Tibial nerve (tissue), 4 donors: Measurements from ENCODE around the gene SLC45A3. TPM values are rescaled to one million over a fixed set of nuclear protein-coding genes. Genes with fewer than 3 reads are reported as not detected.
A peak's percentile ranks its signal among the peaks of the same experiment; 100 is the strongest.

Source experiments
- DNase-seq, 2 donors: peaks; one replicate each; pipeline ENCODE4 v3.0.0-alpha.2; 2019; ENCODE audit warnings: low spot score in 2 of 2
- H3K27ac ChIP-seq, 4 donors: fragments of 200-600 bp; sonication (generic) in 3 of 4; one replicate each; pipeline ENCODE4 v1.5.1; 2017 to 2019; ENCODE audit warnings: mild to moderate bottlenecking in 1 of 4
- H3K27me3 ChIP-seq, 2 donors: fragments of 200-600 bp; sonication (generic) in 1 of 2; one replicate each; pipeline versions ENCODE4 v1.5.1 to v1.6.0; 2017 to 2019
- H3K36me3 ChIP-seq, 3 donors: fragments of 200-600 bp; sonication (generic); one replicate each; pipeline ENCODE4 v1.5.1; 2018 to 2019
- H3K4me1 ChIP-seq, 4 donors: fragments of 200-600 bp; sonication (generic) in 3 of 4; one replicate each; pipeline ENCODE4 v1.5.1; 2017 to 2019
- H3K4me3 ChIP-seq, 4 donors: fragments of 200-600 bp; sonication (generic) in 3 of 4; one replicate each; pipeline ENCODE4 v1.5.1; 2017 to 2019; ENCODE audit warnings: mild to moderate bottlenecking in 1 of 4, moderate library complexity in 1 of 4
- H3K9me3 ChIP-seq, 4 donors: fragments of 200-600 bp; sonication (generic) in 3 of 4; one replicate each; pipeline ENCODE4 v1.5.1; 2017 to 2019
- EP300 ChIP-seq, 2 donors: sonication (generic); formaldehyde crosslinking; IDR thresholded peaks; one replicate each; pipeline ENCODE4 v1.6.1; 2017; ENCODE audit warnings: antibody characterized with exemption in 2 of 2, mild to moderate bottlenecking in 1 of 2
- POLR2A ChIP-seq, 2 donors: fragments of 450-650 bp; IDR thresholded peaks; one replicate each; pipeline ENCODE4 v1.6.1; 2017; ENCODE audit warnings: antibody characterized with exemption in 2 of 2, mild to moderate bottlenecking in 2 of 2, moderate library complexity in 2 of 2
- WGBS, 2 donors: methylation state at CpG; one replicate each; pipeline ENCODE4 v1.1.5; 2018; 5-methylcytosine and 5-hydroxymethylcytosine counted together
- small RNA-seq: library from RNA; depleted of rRNA; stranded (forward); fragments of <200 nt; gene quantifications from one replicate; pipeline ENCODE3, GENCODE V24; 2016
- total RNA-seq, 4 donors: library from RNA; depleted of rRNA; stranded (reverse); fragments of >200 nt; gene quantifications; one replicate each; pipeline ENCODE4 v1.1.0, GENCODE V29; 2016
- TF ChIP-seq, protein P1 (sequence below), 5 experiments: fragments of 200-600 bp in 3 of 5; fragments of 450-650 bp in 2 of 5; sonication (generic) in 3 of 5; IDR thresholded peaks; one replicate each; pipeline ENCODE4 v1.5.1; 2016 to 2019; ENCODE audit warnings: antibody characterized with exemption in 5 of 5, mild to moderate bottlenecking in 3 of 5, moderate library complexity in 2 of 5

SLC45A3 gene
- total RNA-seq, 4 donors from 2014 or later = 0.44 to 2.9 (median 1.3) TPM

DNA sequence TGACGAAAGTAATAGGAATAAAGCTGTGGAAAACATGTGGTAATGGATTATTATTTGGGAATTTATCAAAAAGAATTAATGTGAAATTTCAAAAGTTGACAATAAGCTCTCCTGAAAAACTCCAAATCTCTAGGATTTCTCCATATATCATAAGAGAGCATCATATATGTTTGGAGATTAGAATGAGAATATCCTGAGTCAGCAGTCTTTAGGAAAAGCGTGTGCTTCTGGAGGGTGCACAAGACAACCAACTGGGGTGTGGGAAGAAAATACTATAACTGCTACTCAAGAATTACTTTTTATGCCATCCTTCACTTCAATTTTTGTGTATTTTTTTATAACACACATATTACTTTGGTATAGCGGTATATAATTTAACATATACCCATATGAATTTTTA, 68.2 kb downstream of the SLC45A3 start:
- no peaks in the 10 kb centered on the region for H3K27me3 ChIP-seq
- no peaks in the 10 kb centered on the region for H3K9me3 ChIP-seq
- peaks cover 0 to 20% (median 6%) of the 10 kb centered on the region in 4 donors for H3K4me1 ChIP-seq
- TF ChIP-seq EP300 (IDR thresholded peaks at IDR 0.05) (no peak), POLR2A (IDR thresholded peaks at IDR 0.05) (no peak)
- TF ChIP-seq, protein P1, sequence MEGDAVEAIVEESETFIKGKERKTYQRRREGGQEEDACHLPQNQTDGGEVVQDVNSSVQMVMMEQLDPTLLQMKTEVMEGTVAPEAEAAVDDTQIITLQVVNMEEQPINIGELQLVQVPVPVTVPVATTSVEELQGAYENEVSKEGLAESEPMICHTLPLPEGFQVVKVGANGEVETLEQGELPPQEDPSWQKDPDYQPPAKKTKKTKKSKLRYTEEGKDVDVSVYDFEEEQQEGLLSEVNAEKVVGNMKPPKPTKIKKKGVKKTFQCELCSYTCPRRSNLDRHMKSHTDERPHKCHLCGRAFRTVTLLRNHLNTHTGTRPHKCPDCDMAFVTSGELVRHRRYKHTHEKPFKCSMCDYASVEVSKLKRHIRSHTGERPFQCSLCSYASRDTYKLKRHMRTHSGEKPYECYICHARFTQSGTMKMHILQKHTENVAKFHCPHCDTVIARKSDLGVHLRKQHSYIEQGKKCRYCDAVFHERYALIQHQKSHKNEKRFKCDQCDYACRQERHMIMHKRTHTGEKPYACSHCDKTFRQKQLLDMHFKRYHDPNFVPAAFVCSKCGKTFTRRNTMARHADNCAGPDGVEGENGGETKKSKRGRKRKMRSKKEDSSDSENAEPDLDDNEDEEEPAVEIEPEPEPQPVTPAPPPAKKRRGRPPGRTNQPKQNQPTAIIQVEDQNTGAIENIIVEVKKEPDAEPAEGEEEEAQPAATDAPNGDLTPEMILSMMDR (IDR thresholded peaks at IDR 0.05) = no peak
- DNase-seq = no peak
- no peak overlapping the region for H3K4me3 ChIP-seq
- no peak overlapping the region for H3K27ac ChIP-seq
- WGBS, 2 donors = 95 to 98% methylated on average over 3 of the region's 3 CpGs
- peaks cover 0 to 42% (median 0%) of the 10 kb centered on the region in 3 donors for H3K36me3 ChIP-seq

GRCh38 chr1:205610901-205611466, 69.3 kb downstream of the SLC45A3 start:
- Histone ChIP-seq H3K9me3 (no peaks in the 10 kb centered on the region), H3K27me3 (no peaks in the 10 kb centered on the region), H3K27ac (peak overlapping the region in 1 of 4 donors; percentile 60), H3K4me1 (peaks cover 0 to 20% (median 6%) of the 10 kb centered on the region in 4 donors), H3K36me3 (peaks cover 0 to 42% (median 0%) of the 10 kb centered on the region in 3 donors), H3K4me3 (no peak overlapping the region)
- DNase-seq = no peak
- 68 to 70% methylated on average over 3 of the region's 3 CpGs for WGBS, 2 donors
- TF ChIP-seq POLR2A (IDR thresholded peaks at IDR 0.05) (no peak), EP300 (IDR thresholded peaks at IDR 0.05) (no peak)
- TF ChIP-seq, protein P1 (IDR thresholded peaks at IDR 0.05) = no peak

GRCh38 chr1:205610036-205610435, 70.3 kb downstream of the SLC45A3 start:
- TF ChIP-seq POLR2A (IDR thresholded peaks at IDR 0.05) = no peak
- no peak for TF ChIP-seq EP300 (IDR thresholded peaks at IDR 0.05)
- TF ChIP-seq, protein P1 (IDR thresholded peaks at IDR 0.05) = no peak
- Histone ChIP-seq H3K36me3 (peaks cover 0 to 41% (median 0%) of the 10 kb centered on the region in 3 donors), H3K4me3 (no peak overlapping the region), H3K27ac (peak overlapping the region in 1 of 4 donors; percentile 60), H3K4me1 (peaks cover 0 to 20% (median 6%) of the 10 kb centered on the region in 4 donors), H3K27me3 (no peaks in the 10 kb centered on the region), H3K9me3 (no peaks in the 10 kb centered on the region)
- 24 to 31% methylated on average over 2 of the region's 2 CpGs for WGBS, 2 donors
- no peak for DNase-seq

Small RNAs within 50 kb of the gene (small RNA-seq; reads per million reads assigned to genes)
- not detected for gene RF00017

Other genes starting within 250 kb of the SLC45A3 start
- under 1 TPM in 1 of 4 donors, not detected in 3; 0.44 TPM for gene BLACAT1, start 224.5 kb downstream of the SLC45A3 start, total RNA-seq
- 10 to 100 TPM in 1 of 4 donors, 1 to 10 TPM in 3; 5.1 to 14.1 (median 7.5) TPM for gene CDK18, start 175.8 kb downstream of the SLC45A3 start, total RNA-seq
- gene ELK4, start 48.5 kb downstream of the SLC45A3 start, total RNA-seq = 10 to 100 TPM; 22.4 to 29.7 (median 26.2) TPM
- 100 to 1,000 TPM in 3 of 4 donors, 10 to 100 TPM in 1; 80.1 to 181 (median 115) TPM for gene NUCKS1, start 69.7 kb upstream of the SLC45A3 start, total RNA-seq
- gene RAB29, start 95.0 kb upstream of the SLC45A3 start, total RNA-seq = 10 to 100 TPM; 11.1 to 78.4 (median 14.9) TPM
- gene SLC41A1, start 132.7 kb upstream of the SLC45A3 start, total RNA-seq = 10 to 100 TPM; 15.7 to 20.9 (median 18.6) TPM
- gene PM20D1, start 169.6 kb upstream of the SLC45A3 start, total RNA-seq = 1 to 10 TPM in 1 of 4 donors, under 1 TPM in 2, not detected in 1; 0.87 to 6.7 (median 0.98) TPM